Hepatocyte (in vitro differentiated cells): Measurements from ENCODE around the gene MAP7D3.

Source experiments
- EZH2 ChIP-seq: fragments of 200-600 bp; sonication (generic); IDR thresholded peaks from 2 replicates; pipeline ENCODE4 v1.6.1; 2016; ENCODE audit warnings: antibody characterized with exemption, mild to moderate bottlenecking, borderline replicate concordance
- EZH2phosphoT487 ChIP-seq: fragments of 200-600 bp; sonication (generic); IDR thresholded peaks from one replicate; pipeline ENCODE4 v1.6.1; 2018; ENCODE audit warnings: antibody characterized with exemption, mild to moderate bottlenecking, low read depth, moderate library complexity; ENCODE audit not compliant: unreplicated experiment, severe bottlenecking
- TF ChIP-seq, protein P1 (sequence below): fragments of 200-600 bp; sonication (generic); IDR thresholded peaks from 2 replicates; pipeline ENCODE4 v1.5.1; 2016; ENCODE audit warnings: antibody characterized with exemption, mild to moderate bottlenecking; ENCODE audit not compliant: poor library complexity

DNA sequence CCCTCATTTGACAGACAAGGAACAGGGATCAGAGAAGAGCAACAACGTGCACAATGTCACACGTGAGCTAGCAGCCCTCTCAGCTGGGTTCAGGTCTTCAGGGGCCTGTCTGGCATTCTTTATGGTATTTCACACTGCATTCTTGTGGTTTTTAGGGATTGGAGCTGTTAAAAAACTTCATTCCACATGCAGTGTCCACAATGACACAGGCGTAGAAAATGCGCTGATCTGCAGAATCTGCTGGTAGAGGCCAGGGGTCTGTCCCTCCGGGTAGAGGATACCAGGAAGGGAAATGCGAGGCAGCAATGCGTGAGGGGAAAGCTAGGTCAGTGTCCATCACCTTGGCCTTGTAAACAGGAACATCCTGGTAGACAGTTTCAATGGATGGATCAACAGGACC lies 36.6 kb downstream of the MAP7D3 start:
- TF ChIP-seq, protein P1, sequence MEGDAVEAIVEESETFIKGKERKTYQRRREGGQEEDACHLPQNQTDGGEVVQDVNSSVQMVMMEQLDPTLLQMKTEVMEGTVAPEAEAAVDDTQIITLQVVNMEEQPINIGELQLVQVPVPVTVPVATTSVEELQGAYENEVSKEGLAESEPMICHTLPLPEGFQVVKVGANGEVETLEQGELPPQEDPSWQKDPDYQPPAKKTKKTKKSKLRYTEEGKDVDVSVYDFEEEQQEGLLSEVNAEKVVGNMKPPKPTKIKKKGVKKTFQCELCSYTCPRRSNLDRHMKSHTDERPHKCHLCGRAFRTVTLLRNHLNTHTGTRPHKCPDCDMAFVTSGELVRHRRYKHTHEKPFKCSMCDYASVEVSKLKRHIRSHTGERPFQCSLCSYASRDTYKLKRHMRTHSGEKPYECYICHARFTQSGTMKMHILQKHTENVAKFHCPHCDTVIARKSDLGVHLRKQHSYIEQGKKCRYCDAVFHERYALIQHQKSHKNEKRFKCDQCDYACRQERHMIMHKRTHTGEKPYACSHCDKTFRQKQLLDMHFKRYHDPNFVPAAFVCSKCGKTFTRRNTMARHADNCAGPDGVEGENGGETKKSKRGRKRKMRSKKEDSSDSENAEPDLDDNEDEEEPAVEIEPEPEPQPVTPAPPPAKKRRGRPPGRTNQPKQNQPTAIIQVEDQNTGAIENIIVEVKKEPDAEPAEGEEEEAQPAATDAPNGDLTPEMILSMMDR = no peak
- TF ChIP-seq EZH2phosphoT487 (no peak), EZH2 (no peak)
